COR-L47 (cell line): Measurements from ENCODE around the gene BDKRB2.

Experiments used
- DNase-seq: peaks from one replicate; lab custom pipeline; 2025; lab: John Stamatoyannopoulos, UW

The BDKRB2 gene

DNA sequence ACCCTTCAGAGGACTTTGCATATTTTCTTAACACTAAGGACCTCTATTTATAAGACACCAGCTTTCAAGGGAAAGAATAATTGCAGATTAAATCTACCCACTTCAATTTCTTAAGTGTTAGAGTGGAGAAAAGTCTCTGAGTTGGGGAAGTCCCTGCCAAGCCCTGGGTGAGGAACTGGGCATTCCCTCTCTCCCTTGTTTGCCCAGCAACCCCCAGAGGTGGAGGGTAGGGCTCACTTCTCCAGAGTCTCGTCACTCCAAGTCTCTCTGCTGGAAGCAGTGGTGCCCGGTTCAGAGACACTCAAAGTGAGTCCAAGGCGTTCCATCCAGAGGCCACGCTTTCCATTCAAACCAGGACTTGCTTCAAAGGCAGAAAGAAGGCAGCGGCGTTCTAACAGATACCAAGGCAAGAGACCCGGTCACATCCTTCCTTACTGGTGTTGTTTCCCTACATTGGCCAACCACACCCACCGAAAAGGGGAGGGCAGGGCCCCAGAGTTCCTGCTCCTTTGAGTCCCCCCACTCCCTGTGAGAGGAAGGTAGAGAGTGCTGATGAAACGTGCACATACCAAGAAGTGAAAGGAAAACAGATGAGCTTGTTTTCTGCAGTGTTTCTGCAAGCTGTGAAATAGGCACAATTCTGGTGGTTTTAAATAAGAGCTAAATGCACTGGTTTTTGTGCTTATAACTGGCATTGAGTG, 6.1 kb upstream of the BDKRB2 start:
- no peak for DNase-seq

DNA sequence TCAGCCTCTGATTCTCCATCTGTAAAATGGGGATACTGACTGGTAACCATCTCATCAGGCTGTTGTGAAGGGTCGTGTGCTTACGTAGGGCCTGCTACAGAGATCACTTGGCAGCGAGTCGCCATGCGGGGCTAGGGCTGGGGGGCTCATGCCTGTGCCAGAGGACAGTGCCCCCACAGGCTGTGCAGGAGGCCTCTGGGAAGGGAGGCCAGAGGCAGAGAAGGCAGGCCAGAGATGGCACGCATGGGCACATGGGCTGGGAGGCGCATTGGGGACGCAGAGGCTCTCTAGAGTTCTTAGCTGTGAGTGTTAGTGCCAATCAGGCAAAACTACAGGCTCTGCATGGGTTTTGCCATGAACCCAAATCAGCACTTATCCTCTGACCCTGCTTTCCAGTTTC, 3.5 kb upstream of the BDKRB2 start:
- DNase-seq: no peak

DNA sequence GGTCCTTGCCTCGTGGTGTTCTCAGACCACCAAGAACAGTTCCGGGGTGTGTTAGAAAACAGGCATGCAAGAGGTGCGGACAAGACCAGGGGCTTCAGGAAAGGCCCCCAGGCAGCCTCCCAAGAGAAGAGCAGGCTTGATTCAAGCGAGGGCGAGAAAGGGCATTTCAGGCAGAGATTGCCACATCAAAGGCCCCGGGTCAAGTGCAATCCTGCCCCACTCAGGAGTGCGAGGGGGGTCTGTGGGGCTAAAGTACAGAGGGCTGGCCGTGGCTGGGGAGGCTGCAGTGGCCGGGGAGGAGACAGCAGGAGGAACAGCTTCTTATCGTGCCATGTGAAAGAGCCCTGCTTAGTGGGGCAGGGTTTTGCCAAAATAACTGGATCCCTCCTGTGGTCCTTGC, 2.7 kb upstream of the BDKRB2 start:
- DNase-seq: no peak

DNA sequence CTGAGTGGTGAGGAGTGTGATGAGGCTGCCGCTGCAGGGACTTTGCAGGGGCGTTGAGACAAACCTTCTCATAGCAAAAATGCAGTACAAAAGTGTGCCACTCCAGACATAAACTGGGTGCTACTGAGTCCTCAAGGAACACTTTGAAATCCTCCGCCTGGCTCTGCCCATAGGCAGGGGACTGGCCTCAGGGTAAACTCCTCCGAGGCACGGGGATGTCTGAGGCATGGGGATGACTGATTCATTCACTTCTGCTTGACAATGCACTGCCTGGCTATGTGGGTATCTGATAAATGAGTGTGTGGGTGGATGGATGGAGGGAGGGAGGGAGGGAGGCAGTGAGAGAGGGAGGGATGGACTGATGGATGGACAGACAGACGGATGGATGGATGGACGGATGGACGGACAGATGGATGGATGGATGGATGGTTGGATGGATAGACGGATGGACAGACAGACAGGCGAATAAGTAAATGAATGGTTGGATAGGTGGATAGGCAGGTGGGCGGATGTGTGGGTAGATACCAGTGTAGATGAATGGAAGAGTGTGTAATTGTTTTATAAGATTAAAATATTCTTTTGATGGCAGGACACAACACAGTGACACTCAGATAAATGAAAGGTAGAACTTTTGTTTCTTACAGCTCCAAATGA, 2.1 kb upstream of the BDKRB2 start:
- no peak for DNase-seq

DNA sequence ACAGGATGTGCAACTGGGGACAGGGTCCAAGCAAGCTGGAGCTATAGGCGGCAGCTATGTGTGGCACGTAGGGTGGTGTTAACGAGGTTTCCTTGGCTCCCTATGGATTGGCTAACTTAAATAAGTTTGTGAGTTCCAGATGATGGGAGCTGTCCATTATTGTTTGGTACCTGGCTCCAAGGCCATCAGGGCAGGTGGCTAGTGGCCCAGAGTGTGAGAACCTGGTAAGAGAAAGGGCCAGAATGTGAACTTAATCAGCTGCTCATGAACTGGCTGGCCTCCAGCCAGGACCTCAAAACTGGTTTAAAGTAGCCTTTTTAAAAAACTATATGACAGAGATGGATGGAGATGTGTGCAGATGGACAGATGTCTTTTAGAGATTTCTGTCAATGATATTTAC, 1.5 kb upstream of the BDKRB2 start:
- DNase-seq: no peak

DNA sequence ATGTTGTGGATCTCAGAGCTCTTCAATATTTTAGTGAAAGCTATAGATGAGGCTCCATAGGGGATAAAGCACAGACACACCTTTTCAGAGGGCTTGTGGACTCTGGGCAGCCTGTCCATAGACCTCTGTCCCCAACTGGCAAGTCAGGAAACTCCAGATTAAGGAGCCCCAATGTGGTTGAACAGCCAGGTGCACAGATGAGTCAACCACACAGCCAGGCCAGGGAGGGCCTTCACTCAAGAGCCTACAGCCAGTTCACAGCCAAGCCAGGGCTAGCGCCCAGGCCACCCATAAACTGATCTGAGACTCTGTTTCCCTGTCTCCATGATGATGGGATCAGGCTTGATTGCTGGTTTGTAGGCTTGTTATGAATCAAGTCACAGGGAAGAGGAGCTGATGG, 1.0 kb upstream of the BDKRB2 start:
- no peak for DNase-seq

DNA sequence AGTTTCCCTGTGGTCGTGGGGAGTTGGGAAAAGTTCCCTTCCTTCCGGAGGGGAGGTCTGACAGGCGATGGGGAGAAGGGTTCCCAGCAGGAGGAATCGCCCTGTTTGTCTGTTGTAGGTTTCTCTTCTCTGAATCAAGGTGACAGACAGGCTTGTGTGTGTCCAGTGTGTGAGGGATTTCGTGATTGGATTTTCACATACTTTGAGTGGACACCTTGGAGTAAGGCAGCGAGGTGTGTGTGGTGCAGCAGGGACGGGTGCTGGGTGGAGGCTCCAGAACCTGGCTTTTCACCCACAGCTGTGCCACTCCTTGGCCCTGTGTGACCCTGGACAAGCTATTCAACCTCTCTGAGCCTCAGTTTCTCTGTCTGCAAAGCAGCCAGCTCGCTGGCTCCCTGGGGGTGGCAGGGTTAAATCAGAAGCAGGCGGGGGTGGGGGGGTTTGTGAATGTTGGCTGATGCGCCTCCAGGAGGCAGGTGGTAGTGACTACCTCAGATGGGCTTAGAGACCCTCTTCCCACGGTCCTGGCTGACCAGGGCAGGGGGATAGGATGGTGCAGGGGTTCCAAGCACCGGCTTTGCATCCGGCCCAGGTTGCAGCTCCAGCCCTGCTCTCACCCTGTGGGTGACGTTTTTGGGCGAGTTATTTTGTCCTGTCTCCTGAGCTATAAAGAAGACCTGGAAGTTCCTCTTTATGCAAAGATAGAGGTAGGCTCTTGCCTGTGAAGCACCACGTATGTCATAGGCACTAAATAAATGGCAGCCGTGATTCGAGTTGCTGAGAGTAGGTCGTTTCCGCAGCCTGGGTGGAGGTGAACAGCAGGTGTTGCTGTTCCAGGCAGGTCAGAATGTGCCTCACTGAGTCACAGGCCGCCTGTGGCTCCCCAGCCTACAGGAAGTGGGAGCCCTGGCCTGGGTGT, 679 bp downstream of the BDKRB2 start:
- DNase-seq: no peak

DNA sequence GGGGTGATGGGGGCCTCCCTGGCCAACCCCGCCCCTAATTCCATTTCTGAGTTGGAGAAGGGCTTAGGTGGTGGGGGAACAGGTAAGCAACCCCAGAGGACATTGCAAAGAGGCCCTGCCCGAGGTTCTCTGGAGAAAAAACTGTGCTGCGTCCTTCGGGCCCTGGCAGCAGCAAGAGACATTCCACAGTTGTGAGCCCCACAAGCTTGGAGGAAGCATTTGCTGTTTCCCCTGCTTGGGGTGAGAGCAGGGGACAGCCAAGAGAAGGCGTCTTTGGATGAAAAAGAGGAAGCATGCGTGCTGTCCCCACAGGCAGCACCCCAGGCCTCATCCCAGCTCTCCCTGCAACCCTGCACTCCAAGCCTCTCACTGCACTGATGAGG, 1.3 kb downstream of the BDKRB2 start:
- no peak for DNase-seq

DNA sequence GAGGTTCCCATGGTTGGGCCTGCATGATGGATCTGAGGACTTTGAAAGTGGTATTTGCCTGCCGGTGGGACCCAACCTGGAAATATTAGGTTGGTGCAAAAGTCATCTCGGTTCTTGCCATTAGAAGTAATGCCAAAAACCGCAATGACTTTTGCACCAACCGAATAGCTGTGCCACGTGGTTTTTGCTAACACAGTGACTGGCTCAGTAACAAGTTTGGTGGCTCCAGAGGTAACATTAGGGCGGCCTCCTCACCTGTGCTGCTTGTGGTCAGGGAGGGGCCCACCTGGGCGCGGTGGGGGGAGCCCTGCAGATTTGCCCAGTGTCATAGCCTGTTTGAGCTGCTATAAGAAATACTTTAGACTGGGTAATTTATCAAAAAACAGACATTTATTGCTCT, 1.8 kb downstream of the BDKRB2 start:
- DNase-seq: no peak

DNA sequence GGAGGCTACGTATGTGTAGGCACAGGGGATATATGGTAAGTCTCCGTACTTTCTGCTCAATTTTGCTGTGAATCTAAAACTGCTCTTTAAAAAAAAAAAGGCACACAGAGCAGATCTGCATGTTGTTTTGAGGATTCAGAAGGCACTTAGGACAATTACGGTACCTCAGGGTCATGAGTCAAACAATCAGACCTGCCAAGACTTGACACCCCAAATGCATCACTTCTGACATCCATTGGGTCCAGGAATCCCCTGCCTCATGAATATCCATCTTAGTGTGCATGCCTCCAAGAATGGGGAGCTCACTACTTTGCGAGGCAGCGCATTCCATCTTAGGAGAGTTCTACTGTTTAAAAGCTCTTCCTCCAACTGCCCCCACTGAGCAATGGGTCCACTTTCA, 3.0 kb downstream of the BDKRB2 start:
- DNase-seq: no peak

DNA sequence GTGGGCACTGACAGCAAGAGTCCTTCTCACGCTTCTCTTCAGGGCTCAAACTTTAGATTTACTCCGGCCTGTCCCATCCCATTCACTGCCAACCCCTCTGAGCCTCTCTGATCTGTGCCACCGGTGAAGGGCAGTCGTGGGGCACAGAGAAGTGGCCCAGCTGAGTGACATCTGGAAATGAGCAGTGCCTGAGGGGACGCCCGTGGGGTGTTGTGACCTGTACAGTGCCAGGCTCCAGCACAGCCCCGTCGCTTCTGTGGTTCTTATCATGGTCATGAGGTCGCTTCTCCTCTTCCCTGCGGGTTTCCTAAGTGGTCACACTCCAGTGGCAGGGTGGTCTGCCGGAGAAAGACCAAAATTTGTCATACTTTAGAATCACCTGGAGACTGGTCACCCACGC, 4.1 kb downstream of the BDKRB2 start:
- no peak for DNase-seq

DNA sequence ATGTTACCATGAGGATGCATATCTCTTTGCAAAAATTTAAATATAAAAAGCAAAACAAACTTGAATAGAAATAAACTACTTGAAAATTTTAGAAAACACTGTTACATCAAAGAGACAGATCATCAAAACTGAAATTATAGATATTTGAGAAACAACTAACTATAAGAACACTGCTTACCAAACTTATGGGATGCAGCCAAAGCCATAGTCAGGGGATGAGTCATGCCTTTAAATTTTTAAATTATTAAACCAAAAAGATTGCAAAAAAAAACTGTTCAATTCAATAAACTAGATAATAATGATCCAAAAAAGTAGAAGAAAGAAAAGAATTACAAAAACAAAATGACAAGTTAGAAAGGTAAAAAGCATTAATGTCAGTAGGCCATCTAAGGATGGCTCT, 7.5 kb downstream of the BDKRB2 start:
- DNase-seq: no peak

DNA sequence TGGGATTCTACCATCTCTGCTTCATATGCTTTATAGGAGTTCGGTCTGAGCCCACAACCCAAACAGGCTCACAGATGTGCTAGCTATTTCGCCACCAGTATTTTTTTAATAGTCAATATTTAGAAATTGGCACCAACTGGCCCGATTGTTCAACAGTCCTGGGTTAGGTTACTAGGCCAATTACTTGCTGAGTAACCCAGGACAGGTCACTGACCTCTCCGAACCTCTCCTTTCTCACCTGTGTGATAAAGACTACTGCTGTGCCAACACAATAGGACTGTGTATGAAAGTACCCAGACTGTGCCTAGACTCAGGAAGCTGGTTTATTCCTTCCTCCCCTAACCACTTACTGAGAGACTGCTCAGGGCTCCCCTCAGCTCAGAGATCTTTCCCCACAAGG, 8.3 kb downstream of the BDKRB2 start:
- DNase-seq: no peak

DNA sequence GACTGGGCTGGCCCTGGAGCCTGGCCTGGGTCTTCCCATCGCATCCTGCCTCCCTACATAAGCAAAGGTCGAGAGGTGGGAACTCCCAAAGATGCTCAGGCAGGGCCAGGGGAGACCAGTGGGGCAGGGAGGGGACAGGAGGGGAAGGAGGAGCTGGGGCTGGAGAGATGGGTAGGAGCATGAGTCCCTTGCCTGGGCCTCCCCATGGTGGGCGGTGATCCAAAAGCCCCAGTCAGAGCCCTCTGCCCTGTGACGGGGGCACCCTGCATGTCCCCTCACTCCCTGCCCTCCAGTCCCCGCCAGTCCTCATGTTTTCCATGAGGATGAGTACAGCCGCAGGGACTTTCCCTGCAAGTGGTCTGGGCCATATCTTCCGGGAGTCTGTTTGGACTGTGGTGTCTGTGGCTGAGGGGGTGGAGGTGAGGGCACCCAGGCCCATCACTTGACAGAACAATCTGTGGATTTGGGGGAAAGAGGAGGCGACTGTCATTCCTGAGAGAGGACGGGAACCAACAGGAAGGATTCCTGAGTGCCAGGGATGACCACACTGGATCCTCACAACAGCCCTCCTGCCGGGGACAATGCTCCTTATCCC, 9.3 kb downstream of the BDKRB2 start:
- DNase-seq: no peak

DNA sequence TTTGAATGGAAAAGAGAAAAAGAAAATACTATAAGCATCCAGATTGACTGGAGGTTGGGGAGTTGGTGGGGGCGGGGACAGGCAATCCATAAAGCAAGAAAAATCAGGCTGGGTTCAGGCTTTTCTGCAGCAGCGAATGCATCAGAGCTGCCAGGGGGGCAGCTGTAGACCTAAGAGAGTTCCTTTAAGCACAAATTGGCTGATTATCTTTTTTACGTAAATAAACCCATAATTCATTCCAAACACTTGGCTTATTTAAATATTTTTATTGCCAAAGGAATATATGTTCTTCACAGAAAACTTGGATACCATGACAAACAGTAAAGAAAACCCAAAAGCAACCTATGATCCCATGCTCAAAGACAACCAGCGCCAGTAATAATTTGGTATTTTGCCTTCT, 10.2 kb downstream of the BDKRB2 start:
- DNase-seq: no peak

DNA sequence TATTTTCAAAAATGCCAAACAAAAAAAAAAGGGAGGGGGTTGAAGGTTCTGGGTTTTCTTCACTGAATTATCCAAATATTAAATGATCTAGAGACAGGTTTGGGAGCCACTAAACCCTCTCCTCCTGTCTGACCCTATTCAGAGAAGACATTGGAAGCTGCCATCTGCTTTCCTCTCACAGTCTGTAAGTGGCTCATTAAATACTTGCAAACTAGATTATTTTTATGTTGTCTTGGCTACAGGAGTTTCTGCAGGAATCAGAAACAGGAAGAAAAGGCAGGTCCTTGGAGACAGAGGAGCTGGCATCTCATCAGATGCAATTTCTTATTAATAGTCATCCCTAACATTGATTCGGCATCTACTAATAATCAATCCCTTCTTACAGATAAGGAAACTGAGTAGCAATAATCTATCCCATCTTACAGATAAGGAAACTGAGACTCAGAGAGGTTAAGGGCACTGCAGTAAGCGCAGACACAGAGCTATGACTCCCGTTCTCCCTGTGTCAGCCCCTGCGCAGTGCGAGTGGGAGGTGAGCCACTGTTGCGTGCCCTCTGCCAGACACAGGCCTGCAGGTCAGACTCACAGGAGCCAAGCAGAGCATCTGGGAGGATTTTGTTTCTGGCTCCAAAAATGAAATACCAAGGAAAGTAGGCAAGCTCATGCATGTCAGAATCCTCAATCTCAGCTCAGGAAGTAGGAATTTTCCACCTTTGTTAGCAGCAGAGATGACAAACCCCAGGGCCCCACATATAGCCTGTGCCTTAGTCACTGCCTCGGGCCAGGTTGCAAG, 11.0 kb downstream of the BDKRB2 start:
- no peak for DNase-seq

DNA sequence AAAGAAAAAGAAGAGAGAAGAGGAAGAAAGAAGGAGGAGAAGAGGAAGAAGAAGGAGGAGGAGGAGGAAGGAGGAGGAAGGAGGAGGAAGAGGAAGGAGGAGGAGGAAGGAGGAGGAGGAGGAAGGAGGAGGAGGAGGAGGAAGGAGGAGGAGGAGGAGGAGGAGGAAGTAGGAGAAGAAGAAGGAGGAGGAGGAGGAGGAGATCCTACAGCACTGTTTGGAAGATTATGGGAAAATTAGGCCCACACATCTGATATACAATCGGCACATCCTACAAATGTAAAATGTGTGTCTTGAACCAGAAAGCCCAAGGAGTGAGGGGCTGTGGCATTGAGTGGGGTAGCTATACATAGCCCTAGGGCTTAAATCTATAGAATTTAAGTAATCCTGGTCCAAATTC, 12.0 kb downstream of the BDKRB2 start:
- DNase-seq: no peak

DNA sequence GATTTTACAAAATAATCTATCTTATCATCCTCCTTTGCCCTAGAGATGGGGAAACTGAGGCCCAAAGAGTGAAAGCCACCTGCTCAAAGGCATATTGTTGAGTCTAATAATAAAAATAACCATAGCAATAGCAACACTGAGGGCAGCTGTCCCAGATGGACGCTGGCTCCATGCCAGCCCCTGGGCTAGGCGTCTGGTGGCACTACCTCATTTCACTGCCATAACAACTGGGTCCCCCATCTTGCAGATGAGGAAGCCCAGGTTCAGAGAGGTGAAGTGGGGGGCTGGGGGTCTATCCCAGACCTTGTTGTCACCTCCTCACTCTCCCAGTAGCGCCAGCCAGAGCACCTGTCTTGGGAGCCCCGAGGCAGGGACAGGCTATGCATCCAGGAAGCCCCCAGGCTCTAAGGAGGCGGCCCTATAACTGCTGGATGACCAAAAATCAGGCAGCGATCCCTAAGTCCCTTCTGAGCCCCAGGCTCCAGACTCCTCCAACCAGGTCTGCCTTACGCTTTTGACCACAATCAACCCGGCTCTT, 12.8 kb downstream of the BDKRB2 start:
- DNase-seq: peak; percentile 36

DNA sequence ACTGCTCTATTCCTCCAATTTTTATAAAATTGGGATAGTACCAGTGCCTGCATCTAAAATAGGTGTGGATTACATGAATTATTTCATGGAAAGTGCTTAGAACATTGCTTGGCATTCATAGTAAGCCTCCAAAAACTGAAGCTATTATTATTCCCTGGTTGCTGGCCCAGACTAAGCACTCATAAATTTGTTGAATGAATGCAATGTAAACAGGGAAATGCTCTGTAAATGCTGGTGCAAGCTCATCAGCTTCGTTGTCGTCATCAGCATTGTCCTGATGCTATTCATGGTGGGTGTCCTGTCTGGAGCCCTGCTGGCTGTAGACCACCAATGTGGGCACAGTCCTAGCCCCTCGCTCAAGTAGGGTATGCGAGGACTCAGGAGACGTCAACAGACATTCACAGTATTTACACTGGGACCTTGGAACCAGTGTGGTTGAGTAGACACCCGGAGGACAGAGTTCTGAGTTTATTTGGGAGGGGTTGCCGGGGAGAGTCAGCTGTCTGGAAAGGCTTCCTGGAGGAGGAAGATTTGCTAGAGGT, 16.5 kb downstream of the BDKRB2 start:
- DNase-seq: no peak

DNA sequence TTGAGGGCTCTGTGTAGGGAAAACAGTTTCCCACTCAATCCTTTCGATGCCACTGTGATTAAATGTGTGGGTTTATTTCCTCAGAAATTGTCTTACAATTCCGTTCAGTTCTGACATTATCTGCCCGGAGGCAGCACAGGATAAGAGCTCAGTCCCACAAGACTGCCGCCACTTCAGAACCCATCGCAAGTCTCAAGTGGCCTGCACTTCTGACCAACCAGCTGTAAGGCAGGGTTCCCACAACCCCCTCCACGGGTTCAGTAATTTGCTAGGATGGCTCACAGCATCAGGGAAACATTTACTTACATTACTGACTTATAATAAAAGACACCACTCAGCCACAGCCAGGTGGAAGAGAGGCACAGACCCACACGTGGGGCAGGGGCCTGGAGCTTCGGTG, 17.2 kb downstream of the BDKRB2 start:
- DNase-seq: no peak

DNA sequence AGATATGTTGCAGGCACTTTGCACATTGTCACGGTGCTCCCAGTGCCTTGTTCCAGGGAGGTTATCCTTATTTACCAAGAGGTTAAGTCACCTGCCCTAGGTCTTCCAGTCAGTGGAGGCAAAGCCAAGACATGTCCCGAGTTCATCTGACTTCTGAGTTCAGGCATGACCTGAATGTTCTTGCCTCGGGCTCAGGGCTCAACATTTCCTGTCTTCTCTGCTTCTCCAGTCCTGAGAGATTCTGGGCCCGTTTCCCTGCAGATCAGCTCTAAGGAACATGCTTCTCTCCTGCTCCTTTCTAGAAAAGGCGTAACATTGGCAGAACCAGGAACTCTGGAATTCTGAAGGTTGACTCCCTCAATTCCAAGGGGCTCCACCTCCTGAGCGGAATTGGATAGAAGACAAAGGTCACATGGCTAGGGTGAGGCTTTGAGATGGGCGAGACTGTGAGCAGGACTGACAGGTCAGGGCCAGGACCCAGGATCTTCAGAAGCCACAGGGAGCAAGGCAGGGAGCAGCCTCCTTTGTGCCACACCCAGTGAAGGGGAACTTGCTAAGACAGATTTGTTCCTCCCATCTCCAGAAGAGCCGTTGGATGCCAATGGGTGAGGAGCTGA, 19.9 kb downstream of the BDKRB2 start:
- no peak for DNase-seq
